LNCAP (cell line): ENCODE data around the gene FBXL20.

Source experiments
- CTCF ChIP-seq: fragments of 450-650 bp; IDR thresholded peaks from 2 replicates; pipeline ENCODE4 v1.5.1; 2017; ENCODE audit warnings: mild to moderate bottlenecking

FBXL20 gene

GRCh38 chr17:39227364-39227919 is 174.0 kb downstream of the FBXL20 start:
- TF ChIP-seq CTCF: no peak

GRCh38 chr17:39225959-39226683 is 175.3 kb downstream of the FBXL20 start:
- no peak for TF ChIP-seq CTCF

- TF ChIP-seq CTCF: no peak
Measured at GRCh38 chr17:39225308-39225958, 176.0 kb downstream of the FBXL20 start, which contains the start of gene STAC2. Gene STAC2 (minus strand): TSS chr17:39225945. CDS start chr17:39225502, 443 bp downstream.

GRCh38 chr17:39224778-39225307 is 176.6 kb downstream of the FBXL20 start:
- TF ChIP-seq CTCF: no peak

GRCh38 chr17:39223907-39224777 is 177.3 kb downstream of the FBXL20 start:
- no peak for TF ChIP-seq CTCF

GRCh38 chr17:39222866-39223834 is 178.3 kb downstream of the FBXL20 start:
- no peak for TF ChIP-seq CTCF
